Smooth muscle cell of the brain vasculature (primary cell): ENCODE data around the gene HOXD3.

Source experiments
- DNase-seq: peaks from one replicate; pipeline ENCODE4 v3.0.0-alpha.2; 2012; ENCODE audit warnings: low read depth, low spot score

The HOXD3 gene

DNA sequence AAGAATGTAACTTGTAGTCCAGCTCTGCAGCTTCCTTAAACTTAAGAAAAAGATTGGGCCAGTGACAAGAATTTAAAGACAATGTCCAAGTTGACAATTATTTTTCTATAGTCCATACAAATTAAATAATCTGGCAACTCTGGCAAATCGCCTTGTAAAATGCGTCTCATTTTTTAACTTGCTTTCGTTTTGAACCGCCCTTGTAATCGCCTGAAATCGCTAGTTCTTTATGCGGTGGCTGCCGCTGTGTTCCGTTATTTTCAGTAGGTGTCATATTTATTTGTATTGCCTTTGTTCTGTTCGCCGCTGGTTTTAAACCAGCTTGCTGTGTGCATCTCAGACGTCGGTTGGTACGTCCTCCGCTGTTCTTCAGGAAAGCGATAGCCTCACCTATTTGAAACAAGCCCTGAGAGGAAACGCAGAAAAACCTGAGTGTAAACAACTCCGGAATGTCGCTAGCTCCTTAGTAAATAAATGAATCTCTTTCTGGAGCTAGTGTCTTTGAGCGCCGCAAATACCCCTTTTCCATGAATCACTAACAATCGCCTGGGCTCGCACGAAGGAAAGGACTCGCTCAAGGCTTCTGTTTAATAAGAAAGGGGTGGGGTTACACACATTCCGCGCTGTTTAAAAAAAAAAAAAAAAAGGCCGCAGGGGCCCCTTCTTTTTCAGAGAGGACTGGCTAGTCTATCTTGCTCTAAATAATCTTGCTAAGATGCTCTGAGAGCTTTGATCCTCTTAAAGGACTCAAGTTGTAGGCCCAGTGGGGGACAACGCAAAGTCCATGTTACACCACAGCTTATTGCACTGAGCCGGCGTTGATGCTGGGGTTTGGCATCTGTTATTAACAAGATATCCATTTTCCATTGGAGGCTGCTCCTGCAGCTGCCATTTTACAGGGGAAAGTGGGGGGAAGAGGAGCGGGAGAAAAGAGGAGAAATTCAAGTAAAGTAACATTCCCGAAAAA, 24.6 kb upstream of the HOXD3 start:
- DNase-seq, result no peak

DNA sequence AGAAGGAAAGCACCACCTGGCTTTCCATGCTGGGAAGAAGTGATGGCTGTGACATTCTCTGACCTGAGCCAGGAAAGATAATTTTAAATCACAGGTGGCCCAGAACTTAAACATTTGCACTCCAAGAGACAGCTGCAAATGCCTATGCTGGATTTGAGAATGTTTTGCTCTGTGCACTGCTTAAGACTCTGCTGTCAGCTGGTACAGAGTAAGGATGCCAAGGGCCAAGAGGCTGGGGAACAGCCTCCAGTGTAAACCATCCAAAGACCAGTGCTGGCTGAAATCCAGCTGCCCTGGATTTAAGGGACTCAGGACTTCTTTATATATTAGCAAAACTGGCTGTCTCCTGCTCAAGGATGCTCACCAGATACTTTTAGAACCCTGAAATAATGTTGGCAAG, 23.7 kb upstream of the HOXD3 start:
- DNase-seq, result no peak

DNA sequence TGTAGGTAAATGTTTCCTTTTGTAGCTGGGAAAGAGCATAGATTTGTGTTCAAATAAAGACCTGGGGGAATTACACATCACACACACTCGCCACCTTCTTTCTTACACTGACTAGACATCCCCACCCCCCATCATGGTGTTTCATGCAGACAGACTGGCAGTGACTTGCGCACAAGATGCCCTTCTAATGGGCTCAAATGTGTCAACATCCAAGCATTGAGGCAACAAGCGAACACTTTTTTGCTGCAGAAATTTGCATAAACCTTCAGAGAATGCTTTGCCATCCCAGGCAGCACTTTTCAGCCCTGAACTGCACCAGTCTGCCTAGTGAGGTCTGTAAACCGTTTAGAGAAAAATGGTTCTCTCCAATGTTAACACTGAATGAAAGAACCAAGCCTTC, 23.1 kb upstream of the HOXD3 start:
- DNase-seq, result no peak

DNA sequence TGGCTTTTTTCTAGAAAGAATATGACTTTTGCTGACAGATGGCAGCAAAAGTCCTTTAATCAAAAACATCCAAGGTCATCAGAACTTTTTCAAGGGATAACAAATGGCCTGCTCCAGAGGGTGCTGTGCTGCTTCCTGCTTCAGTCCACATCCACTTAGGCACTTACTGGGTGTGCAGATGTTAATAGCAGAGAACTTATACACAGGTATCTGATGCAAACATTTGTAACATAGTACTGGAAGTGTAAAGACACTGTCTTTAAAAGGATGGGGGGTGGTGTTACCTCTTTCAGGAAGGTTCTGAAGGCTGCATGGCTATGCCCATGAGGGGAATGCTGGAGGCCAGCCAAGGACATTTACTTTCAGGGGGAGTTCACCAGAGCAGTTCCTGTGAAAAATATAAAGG, 22.1 kb upstream of the HOXD3 start:
- DNase-seq, result no peak

DNA sequence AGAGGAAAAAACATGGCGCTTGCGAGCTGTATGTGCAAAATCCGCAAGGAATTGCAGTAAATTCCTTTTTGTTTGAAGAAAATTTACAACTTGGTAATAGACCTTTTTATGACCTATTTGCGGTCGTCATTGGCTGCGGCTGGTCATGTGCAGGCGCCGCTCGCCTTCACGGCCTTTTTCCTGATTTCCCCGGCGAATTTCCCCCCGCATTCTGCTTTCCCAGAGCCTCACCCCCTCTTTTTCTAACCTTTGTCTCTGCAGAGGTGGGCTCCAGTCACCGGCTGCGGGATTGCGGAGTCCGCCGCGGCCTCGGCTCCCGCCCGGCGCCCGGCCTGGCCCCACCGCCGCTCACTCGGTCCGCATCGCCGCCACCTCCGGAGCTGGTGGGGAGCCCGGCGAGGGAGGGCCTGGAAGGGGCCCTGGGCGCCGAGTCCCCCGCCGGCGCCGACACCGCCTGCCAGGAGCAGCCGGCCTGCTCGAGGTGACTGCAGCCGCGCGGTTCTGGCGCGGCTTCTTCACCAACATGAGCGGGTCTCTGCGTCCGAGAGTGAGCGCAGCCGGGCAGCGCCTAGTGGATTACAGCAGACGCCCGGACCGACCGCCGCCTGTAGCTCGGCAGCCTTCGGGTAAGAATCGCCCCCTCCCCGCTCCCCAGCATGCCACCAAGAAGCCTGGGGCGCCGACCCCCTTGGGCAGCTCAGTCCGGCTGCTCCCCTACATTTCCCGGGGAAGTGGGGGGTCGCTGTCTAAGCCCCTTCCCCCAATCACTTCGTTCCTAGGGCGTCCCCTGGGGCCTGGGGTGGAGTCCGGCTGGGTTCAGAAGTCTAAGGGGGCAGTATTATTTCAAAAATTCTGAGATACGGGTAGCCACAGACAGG, 20.5 kb upstream of the HOXD3 start:
- DNase-seq, result no peak

DNA sequence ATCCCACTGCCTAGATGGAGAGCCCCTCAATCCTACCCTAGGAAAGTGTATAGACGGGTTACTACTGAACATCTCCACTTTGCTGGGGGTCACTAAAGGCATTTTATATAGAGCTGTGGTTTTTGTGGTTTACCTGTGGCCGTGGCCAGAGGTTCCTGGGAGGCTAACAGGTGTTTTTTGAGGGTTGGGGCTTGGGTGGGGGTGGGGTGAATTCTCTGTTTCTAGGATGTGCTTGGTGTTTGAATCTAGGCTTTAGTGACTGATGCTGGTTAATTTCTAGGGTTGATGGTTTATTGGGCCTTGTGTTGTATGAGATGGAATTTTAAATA, 19.9 kb upstream of the HOXD3 start:
- DNase-seq, result no peak

DNA sequence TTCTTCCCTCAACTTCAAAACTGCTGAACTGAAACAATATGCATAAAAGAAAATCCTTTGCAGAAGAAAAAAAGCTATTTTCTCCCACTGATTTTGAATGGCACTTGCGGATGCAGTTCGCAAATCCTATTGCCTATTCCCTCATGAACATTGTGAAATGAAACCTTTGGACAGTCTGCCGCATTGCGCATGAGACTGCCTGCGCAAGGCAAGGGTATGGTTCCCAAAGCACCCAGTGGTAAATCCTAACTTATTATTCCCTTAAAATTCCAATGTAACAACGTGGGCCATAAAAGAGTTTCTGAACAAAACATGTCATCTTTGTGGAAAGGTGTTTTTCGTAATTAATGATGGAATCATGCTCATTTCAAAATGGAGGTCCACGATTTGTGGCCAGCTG, 19.2 kb upstream of the HOXD3 start:
- DNase-seq, result no peak

DNA sequence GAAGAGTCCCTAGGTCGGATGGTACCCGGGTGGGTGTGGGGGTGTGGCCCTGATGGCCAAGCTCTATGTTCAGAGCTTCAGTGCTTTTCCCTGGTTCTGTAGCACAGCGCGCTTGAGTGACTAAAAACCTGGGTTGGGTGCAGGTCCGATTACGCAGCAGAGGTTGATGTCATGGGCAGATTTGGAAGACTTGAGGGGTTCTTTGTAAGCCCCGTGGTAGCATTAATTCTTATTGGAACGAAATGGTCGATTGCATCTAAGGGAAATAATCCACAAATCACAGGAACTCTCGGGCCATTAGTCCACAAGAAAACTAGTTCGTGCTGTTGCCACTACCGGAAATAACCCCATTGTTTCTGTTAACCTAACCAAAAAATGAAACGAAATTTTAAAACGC, 18.6 kb upstream of the HOXD3 start:
- no peak for DNase-seq

DNA sequence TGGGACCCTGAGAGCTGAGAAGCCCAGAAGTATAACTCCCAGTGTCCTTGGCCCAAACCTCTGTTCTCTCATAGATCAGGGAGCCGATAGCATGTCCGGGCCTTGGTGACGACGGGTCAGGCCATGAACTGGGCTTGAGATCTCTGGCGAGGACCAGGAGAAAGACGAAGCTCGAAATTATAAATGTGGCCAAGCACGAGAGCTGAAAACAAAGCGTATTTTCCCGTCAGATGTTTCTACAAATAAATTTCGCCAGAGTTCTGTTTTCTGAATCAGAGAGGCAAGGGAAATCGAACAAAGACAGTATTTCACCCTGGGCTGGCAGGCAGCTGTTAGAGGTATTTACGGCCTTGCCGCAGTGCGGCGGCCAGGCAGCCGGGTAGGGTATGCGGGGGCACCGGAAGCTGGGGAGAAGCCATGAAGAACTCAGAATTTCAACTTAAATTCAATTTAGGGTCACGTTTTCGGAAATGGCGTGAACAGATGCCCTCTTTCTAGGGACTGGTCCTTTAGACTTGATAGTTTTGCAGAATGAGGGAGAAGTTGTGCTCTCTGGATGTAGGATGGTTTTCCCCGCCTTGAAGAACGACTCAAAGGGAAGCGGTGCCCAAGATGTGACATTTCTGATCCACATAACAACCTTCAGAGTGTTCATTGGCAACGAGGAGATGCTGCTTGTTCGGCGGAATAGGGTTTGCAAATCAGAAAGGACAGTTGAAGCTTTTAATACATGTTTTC, 18.0 kb upstream of the HOXD3 start:
- DNase-seq, result no peak

DNA sequence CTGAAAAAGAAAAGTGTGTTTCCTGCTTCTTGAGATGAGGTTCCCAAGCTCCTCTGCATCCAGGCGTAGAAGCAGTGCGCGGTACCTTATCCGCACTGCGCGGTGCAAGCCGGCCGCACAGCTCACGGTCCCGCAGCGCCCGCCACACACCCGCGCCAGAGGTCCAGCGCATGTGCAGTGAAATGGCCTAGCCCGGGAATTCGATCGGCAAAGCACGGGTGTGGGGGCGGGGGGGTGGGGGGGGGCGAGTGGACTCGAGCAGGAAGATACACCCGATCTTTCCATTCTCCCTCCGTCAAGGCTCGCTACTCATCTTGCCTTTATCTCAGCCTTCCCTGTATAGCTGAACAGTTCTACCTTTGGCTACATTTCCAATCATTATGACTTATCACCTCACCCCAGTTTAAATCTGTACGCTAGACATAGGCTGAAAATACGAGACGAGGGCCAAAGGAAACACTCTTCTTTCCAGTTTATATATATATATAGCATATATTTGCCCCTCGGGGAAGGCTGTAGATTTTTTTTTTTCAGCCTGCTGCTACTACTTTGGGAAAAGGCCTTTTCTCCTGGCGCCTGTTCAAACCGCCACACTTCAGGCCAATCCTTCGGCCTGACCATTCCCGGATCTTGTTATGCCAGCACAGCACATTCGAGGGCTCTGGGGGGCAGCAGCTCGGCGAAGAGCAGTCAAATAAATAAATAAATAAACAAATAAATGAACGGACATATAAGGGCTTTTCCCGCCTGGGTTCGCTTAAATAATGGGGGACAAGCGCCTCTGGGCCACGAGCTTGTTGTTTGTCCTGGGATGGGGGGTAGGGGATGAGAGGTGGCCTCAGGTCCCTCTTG, 17.2 kb upstream of the HOXD3 start:
- DNase-seq, result no peak

DNA sequence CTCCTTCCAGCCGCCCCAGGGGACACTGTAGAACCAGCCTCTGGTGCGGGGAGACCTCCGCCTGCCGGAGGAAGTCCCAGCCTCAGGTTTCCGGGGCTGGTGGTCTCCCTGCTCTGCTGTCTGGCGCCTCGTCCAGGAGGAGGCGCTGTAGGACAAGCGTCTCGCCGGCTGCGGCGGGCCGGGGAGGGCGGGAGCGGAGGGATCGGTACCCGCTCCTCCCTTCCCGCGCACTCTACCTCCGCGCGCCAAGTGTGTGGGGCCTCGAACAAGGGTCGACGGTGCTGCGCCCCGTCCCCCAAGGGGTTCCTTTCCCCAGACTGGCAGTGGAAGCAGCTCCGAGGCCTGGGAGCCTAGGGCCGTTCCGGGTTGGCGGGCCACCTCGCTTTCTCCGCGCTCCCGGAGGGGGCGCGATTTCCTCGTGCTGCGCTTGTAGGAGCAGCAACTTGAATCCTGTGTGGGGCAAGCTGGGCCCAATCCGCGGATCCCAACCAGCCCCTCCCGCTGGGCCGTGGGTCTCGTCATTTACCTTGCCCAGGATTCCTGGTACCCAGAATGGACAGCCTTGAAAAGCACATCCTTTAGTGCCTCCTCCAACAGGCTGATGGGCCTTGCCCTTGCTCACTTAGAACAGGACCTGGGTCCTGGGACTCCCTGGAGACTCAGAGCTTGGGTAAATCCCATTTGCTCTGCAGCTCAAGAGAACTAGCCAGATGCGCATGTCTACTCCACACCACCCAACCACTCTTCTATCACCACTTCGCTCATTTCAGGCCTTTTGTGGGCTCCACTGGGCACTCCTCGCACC, 16.4 kb upstream of the HOXD3 start:
- DNase-seq, result no peak

DNA sequence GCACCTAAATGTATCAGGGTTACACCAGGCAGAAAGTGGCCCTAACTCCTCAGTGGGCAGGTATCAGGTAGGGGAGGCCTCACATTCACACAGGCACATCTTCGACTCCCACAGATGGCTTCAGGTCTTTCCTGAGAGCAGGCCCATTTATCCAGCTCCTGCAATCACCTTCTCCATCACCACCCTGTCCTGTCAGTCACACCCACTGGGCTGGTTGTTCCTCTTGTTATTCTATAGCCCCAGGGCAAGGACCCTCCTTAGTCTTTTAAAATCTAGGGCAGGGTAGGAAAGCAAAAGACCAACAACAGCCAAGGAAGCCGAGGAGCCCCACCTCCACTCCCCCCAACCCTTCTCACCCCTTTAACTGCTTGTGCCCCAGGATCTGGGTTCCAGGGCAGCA, 14.8 kb upstream of the HOXD3 start:
- no peak for DNase-seq

DNA sequence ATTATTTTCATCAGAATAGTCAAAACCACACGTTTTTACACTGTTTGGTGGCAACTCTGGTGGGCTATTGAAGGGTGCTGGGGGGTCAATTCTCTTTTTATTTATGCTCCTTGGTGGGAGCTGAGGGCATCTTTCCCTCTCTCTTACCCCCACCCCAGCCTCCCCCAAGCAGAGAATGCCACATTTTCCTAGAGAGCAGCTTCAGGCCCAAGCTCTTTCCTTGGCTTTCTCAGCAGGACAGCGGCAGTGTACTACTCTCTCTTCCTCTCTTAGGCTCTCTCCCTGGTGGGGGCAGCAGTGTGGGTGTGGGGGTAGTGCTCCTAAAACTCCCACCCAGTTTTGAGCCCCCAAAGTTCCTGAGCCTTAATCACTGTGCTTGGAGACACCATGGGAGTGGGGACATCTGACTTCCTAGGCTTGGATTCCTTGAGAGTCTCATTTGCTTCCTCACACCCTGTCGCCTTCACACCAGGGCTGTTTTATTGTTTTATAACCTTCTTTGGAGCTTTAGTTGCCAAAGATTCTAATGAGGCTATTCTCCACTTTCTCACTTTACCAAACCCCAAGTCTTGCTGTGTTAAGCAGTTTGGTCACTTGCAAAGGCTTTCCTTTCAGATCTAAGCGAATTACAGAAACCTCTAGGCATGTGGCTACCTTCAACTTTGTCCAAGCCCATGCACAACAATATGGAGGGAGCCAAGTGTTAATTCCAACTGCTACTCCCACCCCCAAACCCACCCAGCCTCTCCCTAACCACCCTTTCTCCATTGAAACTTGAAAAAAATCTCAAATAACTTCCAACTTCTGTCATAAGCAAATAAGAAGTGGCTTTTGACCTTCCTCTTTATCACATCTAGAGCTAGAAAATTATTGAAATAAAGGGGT, 11.8 kb upstream of the HOXD3 start:
- DNase-seq, result no peak

DNA sequence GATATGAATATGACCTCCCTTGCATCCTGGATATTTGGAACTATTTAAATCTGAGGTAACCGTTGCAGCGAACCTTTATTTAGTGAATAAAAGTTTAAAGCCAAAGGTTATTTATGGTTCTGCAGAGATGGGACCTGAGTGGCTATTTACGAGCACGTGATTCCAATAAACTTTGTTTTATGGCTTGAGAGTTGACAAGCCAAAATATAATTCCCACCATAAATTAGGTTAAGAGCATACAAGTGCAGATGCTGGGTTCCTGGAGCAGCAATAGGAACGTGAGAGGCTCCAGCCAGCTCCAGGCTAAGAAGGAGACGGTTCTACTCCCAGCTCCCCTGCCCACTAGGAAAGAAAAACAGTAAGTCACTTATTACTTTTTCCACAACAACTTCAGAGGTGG, 11.0 kb upstream of the HOXD3 start:
- DNase-seq, result no peak

DNA sequence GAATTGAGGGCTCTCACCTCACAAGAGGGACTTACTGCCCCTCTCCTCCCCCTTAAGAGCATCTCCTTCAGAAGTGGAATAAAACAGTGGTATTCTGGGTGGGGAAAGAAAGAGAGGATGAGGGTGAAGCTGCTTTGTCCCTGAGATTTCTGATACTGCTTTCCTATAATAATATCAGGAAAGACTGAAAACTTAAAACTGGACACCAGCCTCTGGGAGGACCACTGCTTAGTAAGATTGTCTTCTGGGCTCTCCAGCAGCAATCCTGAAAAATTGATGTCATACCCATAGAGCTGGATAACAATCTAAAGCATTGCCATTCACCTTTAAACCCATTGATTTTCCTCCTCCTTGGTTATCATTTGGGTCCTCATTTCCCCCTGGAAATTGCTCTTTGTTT, 10.5 kb upstream of the HOXD3 start:
- DNase-seq, result no peak

DNA sequence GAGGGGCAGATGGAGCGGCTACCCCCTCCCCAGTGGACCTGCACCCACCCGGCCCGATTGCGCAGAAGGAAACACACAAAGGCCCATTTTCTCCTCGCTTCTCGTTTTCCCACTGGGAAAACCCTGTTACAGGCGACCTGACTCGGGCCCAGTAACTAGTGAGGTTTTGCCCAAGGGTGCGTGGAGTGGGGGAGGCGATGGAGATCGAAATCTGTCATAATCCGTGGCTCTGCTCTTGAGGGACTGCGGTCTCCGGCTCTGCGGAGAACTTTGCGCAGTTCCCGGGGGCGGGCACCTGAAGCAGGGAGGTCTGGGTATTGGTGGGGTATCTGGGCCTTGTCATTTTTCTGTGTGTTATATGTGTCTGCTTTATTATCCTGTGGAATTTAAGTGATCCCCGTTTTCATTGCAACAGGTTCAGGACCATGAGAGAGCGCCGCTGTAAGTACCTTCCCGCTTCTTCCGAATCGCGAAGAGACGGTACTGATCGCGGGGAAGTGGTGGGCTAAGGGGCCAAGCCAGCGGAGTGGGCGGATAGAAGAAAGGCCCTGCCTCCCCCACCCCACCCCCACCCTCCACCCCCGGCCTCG, 9.8 kb upstream of the HOXD3 start:
- DNase-seq, result no peak

DNA sequence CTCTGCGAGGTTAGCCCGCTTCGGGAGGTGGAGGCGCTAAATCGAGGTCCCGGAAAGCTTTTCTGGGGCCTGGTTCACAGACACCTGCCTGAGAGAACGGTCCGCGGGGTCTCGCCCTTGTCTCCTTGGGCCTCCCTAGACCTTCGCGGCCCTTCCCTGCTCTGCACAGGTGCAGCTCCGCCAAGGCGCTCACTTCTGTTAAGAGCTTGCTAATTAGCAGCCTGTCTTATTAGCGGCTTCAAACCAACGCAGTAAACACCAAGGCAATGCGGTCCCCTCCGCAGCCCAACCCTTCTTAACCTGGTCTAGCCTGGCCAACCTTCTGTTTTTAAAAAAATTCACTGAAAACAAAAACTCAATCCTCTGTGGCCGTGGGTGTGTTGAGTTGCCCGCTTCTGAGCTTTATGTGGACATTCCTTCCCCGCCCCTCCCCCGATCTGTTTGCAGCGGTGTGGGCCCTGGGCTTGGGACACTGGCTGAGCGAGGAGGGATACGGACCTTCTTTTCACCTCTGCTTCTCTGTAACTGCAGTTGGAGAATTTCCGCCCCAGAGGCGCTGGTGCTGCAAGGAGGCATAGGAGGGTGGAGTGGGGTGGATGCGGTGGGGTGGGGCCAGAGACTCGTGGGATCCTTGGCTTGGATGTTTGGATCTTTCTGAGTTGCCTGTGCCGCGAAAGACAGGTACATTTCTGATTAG, 9.2 kb upstream of the HOXD3 start:
- DNase-seq, result no peak

DNA sequence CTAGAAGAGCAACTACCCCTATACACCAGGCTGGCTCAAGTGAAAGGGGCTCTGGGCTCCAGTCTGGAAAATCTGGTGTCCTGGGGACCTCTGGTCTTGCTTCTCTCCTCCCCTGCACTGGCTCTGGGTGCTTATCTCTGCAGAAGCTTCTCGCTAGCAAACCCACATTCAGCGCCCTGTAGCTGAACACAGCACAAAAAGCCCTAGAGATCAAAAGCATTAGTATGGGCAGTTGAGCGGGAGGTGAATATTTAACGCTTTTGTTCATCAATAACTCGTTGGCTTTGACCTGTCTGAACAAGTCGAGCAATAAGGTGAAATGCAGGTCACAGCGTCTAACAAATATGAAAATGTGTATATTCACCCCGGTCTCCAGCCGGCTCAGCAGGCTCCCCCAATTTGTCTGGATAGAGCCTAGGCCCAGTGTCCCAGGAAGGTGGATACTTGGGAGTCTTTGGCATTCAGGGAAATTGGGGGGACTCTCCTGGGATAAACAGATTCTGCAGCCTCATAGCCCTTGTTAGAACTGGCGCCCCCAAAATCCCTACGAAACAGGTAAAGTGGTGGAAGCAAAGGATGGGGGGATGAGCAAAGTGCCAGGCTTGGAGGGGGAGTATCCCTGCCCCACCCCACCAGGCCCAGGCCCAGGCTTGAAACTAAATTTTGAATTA, 8.2 kb upstream of the HOXD3 start:
- no peak for DNase-seq
